Measurements from ENCODE around the gene PTCH1. TPM values are rescaled to one million over a fixed set of nuclear protein-coding genes. Genes with fewer than 3 reads are reported as not detected.

PTCH1 gene
- total RNA-seq, 2 donors from 2014 or later, result 26.0 to 32.9 TPM

DNA sequence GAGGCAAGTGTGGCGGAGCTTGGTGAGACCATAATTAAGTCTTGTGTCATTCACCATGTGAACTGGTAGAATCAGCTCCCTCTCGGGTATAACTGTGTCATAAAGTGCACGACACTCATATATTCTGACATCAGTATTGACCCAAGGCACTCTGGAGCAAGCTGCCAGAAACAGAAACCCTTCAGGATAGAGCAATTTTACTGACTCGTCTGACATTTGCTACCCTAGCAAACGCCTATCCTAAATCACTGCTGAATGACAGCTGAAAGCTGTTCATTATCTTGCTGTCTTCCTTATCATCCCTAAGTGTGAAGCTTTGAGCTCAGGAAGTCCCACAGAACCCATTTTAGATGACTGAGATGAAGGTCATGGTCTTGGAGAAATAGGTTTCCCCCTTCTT lies 27.8 kb downstream of the PTCH1 start:
- Mint-ChIP-seq H3K4me1 (peaks cover 32% of the 10 kb centered on the region), H3K4me3 (no peak overlapping the region), H3K9me3 (no peaks in the 10 kb centered on the region), H3K27ac (no peak overlapping the region), H3K27me3 (ENCODE audit: insufficient read depth) (peaks cover 5% of the 10 kb centered on the region), H3K36me3 (ENCODE audit: low read depth) (peaks cover 14% of the 10 kb centered on the region)
- Histone ChIP-seq H3K4me3 (ENCODE audit: low read length) (no peak overlapping the region), H3K27me3 (ENCODE audit: control insufficient read depth, insufficient read depth, low read length, poor library complexity, severe bottlenecking) (no peaks in the 10 kb centered on the region), H3K27ac (ENCODE audit: low read depth, low read length) (no peak overlapping the region), H3K9ac (ENCODE audit: extremely low read depth, low read length, poor library complexity, severe bottlenecking) (no peak overlapping the region), H3K4me1 (ENCODE audit: control insufficient read depth, insufficient read depth, low read length) (peaks cover 7% of the 10 kb centered on the region), H3K36me3 (ENCODE audit: control insufficient read depth, insufficient read depth, low read length) (no peaks in the 10 kb centered on the region), H3K9me3 (ENCODE audit: control insufficient read depth, low read length) (no peaks in the 10 kb centered on the region)
- 91% methylated on average over 5 of the region's 5 CpGs for WGBS, 2 experiments (ENCODE audit: insufficient coverage in 1 of 2, insufficient read length in 1 of 2)
- TF ChIP-seq, protein P1, sequence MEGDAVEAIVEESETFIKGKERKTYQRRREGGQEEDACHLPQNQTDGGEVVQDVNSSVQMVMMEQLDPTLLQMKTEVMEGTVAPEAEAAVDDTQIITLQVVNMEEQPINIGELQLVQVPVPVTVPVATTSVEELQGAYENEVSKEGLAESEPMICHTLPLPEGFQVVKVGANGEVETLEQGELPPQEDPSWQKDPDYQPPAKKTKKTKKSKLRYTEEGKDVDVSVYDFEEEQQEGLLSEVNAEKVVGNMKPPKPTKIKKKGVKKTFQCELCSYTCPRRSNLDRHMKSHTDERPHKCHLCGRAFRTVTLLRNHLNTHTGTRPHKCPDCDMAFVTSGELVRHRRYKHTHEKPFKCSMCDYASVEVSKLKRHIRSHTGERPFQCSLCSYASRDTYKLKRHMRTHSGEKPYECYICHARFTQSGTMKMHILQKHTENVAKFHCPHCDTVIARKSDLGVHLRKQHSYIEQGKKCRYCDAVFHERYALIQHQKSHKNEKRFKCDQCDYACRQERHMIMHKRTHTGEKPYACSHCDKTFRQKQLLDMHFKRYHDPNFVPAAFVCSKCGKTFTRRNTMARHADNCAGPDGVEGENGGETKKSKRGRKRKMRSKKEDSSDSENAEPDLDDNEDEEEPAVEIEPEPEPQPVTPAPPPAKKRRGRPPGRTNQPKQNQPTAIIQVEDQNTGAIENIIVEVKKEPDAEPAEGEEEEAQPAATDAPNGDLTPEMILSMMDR (conservative IDR thresholded peaks at IDR 0.05), result no peak
- no peak for DNase-seq

DNA sequence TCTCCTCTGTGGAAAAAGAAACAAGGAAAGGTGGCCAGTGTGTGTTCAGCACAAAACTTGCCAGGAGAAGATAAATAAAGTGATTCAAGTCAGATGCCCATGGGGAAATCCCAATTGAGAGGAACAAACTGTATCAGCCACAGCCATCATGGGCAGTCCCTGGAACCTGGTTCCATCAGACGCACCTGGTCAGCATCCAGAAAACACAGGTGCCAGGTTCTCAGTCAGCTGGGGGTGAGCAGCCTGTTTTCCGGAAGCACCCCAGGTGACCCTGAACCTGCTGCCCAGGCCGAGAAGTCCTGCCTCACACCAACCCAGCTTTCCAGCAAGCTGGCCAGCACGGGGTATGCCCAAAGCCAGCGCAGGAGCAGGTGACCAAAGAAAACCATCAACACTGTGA lies 30.5 kb downstream of the PTCH1 start:
- H3K9me3 ChIP-seq (ENCODE audit: control insufficient read depth, low read length), result no peaks in the 10 kb centered on the region
- no peaks in the 10 kb centered on the region for H3K27me3 ChIP-seq (ENCODE audit: control insufficient read depth, insufficient read depth, low read length, poor library complexity, severe bottlenecking)
- H3K27ac ChIP-seq (ENCODE audit: low read depth, low read length), result no peak overlapping the region
- Mint-ChIP-seq H3K9me3 (no peaks in the 10 kb centered on the region), H3K4me3 (no peak overlapping the region), H3K27me3 (ENCODE audit: insufficient read depth) (no peaks in the 10 kb centered on the region), H3K27ac (no peak overlapping the region), H3K4me1 (peaks cover 46% of the 10 kb centered on the region), H3K36me3 (ENCODE audit: low read depth) (peaks cover 7% of the 10 kb centered on the region)
- DNase-seq, result no peak
- peaks cover 2% of the 10 kb centered on the region for H3K36me3 ChIP-seq (ENCODE audit: control insufficient read depth, insufficient read depth, low read length)
- H3K4me1 ChIP-seq (ENCODE audit: control insufficient read depth, insufficient read depth, low read length), result peaks cover 10% of the 10 kb centered on the region
- 94 to 100% methylated on average over 2 to 5 of the region's 5 CpGs for WGBS, 2 experiments (ENCODE audit: insufficient coverage in 1 of 2, insufficient read length in 1 of 2)
- no peak overlapping the region for H3K4me3 ChIP-seq (ENCODE audit: low read length)
- TF ChIP-seq, protein P1 (conservative IDR thresholded peaks at IDR 0.05), result no peak
- H3K9ac ChIP-seq (ENCODE audit: extremely low read depth, low read length, poor library complexity, severe bottlenecking), result no peak overlapping the region

DNA sequence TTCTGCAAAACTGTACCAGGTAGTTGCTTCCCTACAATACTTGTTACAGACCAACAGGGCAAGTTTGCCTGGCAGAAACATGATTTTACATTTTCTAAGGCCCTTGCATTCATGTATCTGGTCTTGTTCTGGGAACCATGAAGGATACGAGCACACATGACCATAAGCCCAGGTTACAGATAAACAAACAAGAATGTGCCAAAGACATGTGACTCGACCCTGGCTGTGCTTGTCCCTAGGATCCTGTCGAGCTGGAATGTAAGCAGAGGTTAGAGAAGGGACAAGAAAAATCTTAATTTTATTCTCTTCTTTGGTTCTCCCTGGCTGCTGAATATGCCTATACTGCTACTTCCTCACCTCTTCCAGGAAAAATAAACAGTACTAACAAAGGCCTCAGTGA lies 32.5 kb downstream of the PTCH1 start:
- no peak overlapping the region for H3K27ac Mint-ChIP-seq
- H3K36me3 Mint-ChIP-seq (ENCODE audit: low read depth), result peaks cover 25% of the 10 kb centered on the region
- DNase-seq, result no peak
- no peak overlapping the region for H3K4me3 Mint-ChIP-seq
- peaks cover 43% of the 10 kb centered on the region for H3K4me1 Mint-ChIP-seq
- H3K9me3 Mint-ChIP-seq, result no peaks in the 10 kb centered on the region
- Histone ChIP-seq H3K27me3 (ENCODE audit: control insufficient read depth, insufficient read depth, low read length, poor library complexity, severe bottlenecking) (no peaks in the 10 kb centered on the region), H3K4me1 (ENCODE audit: control insufficient read depth, insufficient read depth, low read length) (peaks cover 10% of the 10 kb centered on the region), H3K4me3 (ENCODE audit: low read length) (no peak overlapping the region), H3K36me3 (ENCODE audit: control insufficient read depth, insufficient read depth, low read length) (peaks cover 21% of the 10 kb centered on the region), H3K27ac (ENCODE audit: low read depth, low read length) (no peak overlapping the region), H3K9ac (ENCODE audit: extremely low read depth, low read length, poor library complexity, severe bottlenecking) (no peak overlapping the region), H3K9me3 (ENCODE audit: control insufficient read depth, low read length) (no peaks in the 10 kb centered on the region)
- TF ChIP-seq, protein P1 (conservative IDR thresholded peaks at IDR 0.05), result no peak
- no peaks in the 10 kb centered on the region for H3K27me3 Mint-ChIP-seq (ENCODE audit: insufficient read depth)
- 75 to 85% methylated on average over 1 to 3 of the region's 3 CpGs for WGBS, 2 experiments (ENCODE audit: insufficient coverage in 1 of 2, insufficient read length in 1 of 2)

Measured in endodermal cell (in vitro differentiated cells).